ENCODE data around the gene MAMDC4.
"Not testable (repeated sequence)": the region's sequence is repeated elsewhere in the genome, so short reads cannot be mapped to it uniquely, and the experiment has no call there.

The MAMDC4 gene

GRCh38 chr9:136865041-136865767, 13.1 kb downstream of the MAMDC4 start:
- Histone ChIP-seq H3K27me3 (ENCODE audit: control insufficient read depth, insufficient read depth, low read length) (no peaks in the 10 kb centered on the region), H3K9ac (ENCODE audit: low read length) (peak overlapping the region; percentile 66), H3K27ac (ENCODE audit: low read length) (no peak overlapping the region), H3K4me1 (ENCODE audit: control insufficient read depth, low read depth, low read length) (peaks cover 4% of the 10 kb centered on the region), H3K9me3 (ENCODE audit: control insufficient read depth, low read depth, low read length) (no peaks in the 10 kb centered on the region), H3K4me3 (ENCODE audit: low read length) (peak overlapping the region; percentile 46), H3K36me3 (ENCODE audit: control insufficient read depth, low read depth, low read length) (peaks cover 37% of the 10 kb centered on the region)

DNA sequence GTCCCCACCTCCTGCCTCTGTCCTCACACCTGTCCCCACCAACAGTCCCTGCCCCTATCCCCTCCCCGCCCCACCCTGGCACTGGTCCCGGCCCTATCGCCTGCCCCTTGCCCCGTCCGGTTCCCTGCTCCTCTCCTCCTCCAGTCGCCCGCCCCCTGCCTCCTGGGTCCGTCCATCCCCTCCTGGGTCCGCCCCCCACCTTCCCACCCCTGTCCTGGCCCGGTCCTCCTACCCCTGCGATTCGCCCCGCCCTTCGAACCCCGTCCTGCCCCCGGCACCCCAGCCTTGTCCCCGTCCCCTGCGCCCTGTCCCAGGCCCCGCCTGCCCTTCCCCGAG, 13.6 kb downstream of the MAMDC4 start:
- no peak overlapping the region for H3K27ac ChIP-seq (ENCODE audit: low read length)

DNA sequence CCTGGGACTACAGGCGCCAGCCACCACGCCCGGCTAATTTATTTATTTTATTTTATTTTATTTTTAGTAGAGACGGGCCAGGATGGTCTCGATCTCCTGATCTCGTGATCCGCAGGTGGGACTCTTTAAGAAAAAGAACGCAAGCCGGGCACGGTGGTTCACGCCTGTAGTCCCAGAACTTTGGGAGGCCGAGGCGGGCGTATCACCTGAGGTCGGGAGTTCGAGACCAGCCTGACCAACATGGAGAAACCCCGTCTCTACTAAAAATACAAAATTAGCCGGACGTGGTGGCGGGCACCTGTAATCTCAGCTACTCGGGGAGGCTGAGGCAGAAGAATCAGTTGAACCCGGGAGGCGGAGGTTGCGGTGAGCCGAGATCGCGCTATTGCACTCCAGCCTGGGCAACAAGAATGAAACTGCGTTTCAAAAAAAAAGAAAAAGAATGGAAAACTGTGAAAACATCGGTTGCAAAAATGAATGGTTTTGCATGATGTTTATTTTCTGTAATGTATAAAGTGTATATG, 14.8 kb downstream of the MAMDC4 start:
- Histone ChIP-seq H3K4me3 (ENCODE audit: low read length) (peak overlapping the region; percentile 48), H3K9me3 (ENCODE audit: control insufficient read depth, low read depth, low read length) (peaks cover 12% of the 10 kb centered on the region), H3K36me3 (ENCODE audit: control insufficient read depth, low read depth, low read length) (peaks cover 24% of the 10 kb centered on the region)
- H3K9ac ChIP-seq (ENCODE audit: low read length); H3K27ac ChIP-seq (ENCODE audit: low read length); H3K4me1 ChIP-seq (ENCODE audit: control insufficient read depth, low read depth, low read length); H3K27me3 ChIP-seq (ENCODE audit: control insufficient read depth, insufficient read depth, low read length): not testable (repeated sequence)

More for the DNA sequence above, 13.6 kb downstream of the MAMDC4 start:
- Histone ChIP-seq H3K4me3 (ENCODE audit: low read length) (peak overlapping the region; percentile 46), H3K4me1 (ENCODE audit: control insufficient read depth, low read depth, low read length) (peaks cover 4% of the 10 kb centered on the region), H3K9me3 (ENCODE audit: control insufficient read depth, low read depth, low read length) (peaks cover 4% of the 10 kb centered on the region), H3K9ac (ENCODE audit: low read length) (peak overlapping the region; percentile 66), H3K27me3 (ENCODE audit: control insufficient read depth, insufficient read depth, low read length) (no peaks in the 10 kb centered on the region), H3K36me3 (ENCODE audit: control insufficient read depth, low read depth, low read length) (peaks cover 36% of the 10 kb centered on the region)

GRCh38 chr9:136867480-136867879, 15.3 kb downstream of the MAMDC4 start:
- peaks cover 18% of the 10 kb centered on the region for H3K36me3 ChIP-seq (ENCODE audit: control insufficient read depth, low read depth, low read length)
- H3K4me3 ChIP-seq (ENCODE audit: low read length) = no peak overlapping the region
- peaks cover 4% of the 10 kb centered on the region for H3K4me1 ChIP-seq (ENCODE audit: control insufficient read depth, low read depth, low read length)
- no peak overlapping the region for H3K9ac ChIP-seq (ENCODE audit: low read length)
- no peaks in the 10 kb centered on the region for H3K27me3 ChIP-seq (ENCODE audit: control insufficient read depth, insufficient read depth, low read length)
- H3K27ac ChIP-seq (ENCODE audit: low read length) = no peak overlapping the region
- H3K9me3 ChIP-seq (ENCODE audit: control insufficient read depth, low read depth, low read length) = peaks cover 17% of the 10 kb centered on the region

GRCh38 chr9:136867917-136868316, 15.8 kb downstream of the MAMDC4 start:
- no peak overlapping the region for H3K4me3 ChIP-seq (ENCODE audit: low read length)
- H3K9me3 ChIP-seq (ENCODE audit: control insufficient read depth, low read depth, low read length) = peaks cover 22% of the 10 kb centered on the region
- H3K9ac ChIP-seq (ENCODE audit: low read length) = no peak overlapping the region
- H3K36me3 ChIP-seq (ENCODE audit: control insufficient read depth, low read depth, low read length) = peaks cover 14% of the 10 kb centered on the region
- H3K27ac ChIP-seq (ENCODE audit: low read length) = no peak overlapping the region
- no peaks in the 10 kb centered on the region for H3K27me3 ChIP-seq (ENCODE audit: control insufficient read depth, insufficient read depth, low read length)
- peaks cover 4% of the 10 kb centered on the region for H3K4me1 ChIP-seq (ENCODE audit: control insufficient read depth, low read depth, low read length)

DNA sequence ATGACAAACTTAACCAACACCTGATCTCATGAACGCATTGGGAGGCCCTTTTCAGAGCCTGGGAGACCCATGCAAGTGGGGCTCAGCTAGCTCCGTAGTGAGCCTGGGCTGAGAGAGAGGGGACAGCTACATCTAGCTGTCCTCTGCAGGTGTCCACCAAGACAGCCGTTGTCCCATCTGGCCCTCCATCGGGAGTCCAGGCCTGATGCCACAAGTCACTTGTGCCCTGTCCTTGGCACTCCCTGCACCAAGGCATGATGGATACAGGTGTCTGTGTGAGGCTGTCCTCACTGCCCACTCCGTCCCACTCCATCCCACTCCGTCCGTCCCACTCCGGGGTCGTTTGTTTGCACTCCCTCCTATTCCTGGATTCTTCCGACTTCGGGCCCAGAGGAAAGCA, 16.5 kb downstream of the MAMDC4 start:
- Histone ChIP-seq H3K4me1 (ENCODE audit: control insufficient read depth, low read depth, low read length) (peaks cover 4% of the 10 kb centered on the region), H3K27me3 (ENCODE audit: control insufficient read depth, insufficient read depth, low read length) (no peaks in the 10 kb centered on the region), H3K4me3 (ENCODE audit: low read length) (no peak overlapping the region), H3K9ac (ENCODE audit: low read length) (no peak overlapping the region), H3K36me3 (ENCODE audit: control insufficient read depth, low read depth, low read length) (peaks cover 7% of the 10 kb centered on the region), H3K27ac (ENCODE audit: low read length) (no peak overlapping the region), H3K9me3 (ENCODE audit: control insufficient read depth, low read depth, low read length) (peaks cover 25% of the 10 kb centered on the region)

GRCh38 chr9:136869611-136870010, 17.5 kb downstream of the MAMDC4 start:
- H3K27ac ChIP-seq (ENCODE audit: low read length); H3K4me1 ChIP-seq (ENCODE audit: control insufficient read depth, low read depth, low read length); H3K27me3 ChIP-seq (ENCODE audit: control insufficient read depth, insufficient read depth, low read length); H3K36me3 ChIP-seq (ENCODE audit: control insufficient read depth, low read depth, low read length); H3K4me3 ChIP-seq (ENCODE audit: low read length); H3K9ac ChIP-seq (ENCODE audit: low read length): not testable (repeated sequence)
- H3K9me3 ChIP-seq (ENCODE audit: control insufficient read depth, low read depth, low read length) = peaks cover 25% of the 10 kb centered on the region

GRCh38 chr9:136875155-136875554, 23.0 kb downstream of the MAMDC4 start:
- Histone ChIP-seq H3K9ac (ENCODE audit: low read length) (no peak overlapping the region), H3K4me1 (ENCODE audit: control insufficient read depth, low read depth, low read length) (no peaks in the 10 kb centered on the region), H3K27me3 (ENCODE audit: control insufficient read depth, insufficient read depth, low read length) (no peaks in the 10 kb centered on the region), H3K27ac (ENCODE audit: low read length) (no peak overlapping the region), H3K36me3 (ENCODE audit: control insufficient read depth, low read depth, low read length) (no peaks in the 10 kb centered on the region), H3K9me3 (ENCODE audit: control insufficient read depth, low read depth, low read length) (peaks cover 25% of the 10 kb centered on the region), H3K4me3 (ENCODE audit: low read length) (no peak overlapping the region)

DNA sequence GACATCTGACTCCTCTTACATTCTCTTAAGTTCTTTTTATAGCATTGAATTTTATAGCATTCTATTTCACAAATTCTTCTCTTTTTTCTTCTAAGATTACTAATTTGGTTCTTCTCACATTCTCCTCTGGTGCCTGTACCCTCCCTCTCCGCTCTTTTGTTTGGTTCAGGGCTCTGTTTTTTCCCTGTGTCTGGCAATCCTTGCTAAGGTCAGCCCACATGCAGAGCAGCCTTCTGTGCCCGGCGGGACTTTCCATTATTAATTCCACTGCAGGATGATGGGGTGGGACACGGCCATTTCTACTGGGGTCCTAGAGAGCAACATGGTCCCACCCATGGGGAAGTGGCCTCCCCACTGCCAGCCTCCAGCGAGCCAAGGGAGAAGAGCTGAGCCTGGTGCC, 24.3 kb downstream of the MAMDC4 start:
- Histone ChIP-seq H3K4me1 (ENCODE audit: control insufficient read depth, low read depth, low read length) (no peaks in the 10 kb centered on the region), H3K36me3 (ENCODE audit: control insufficient read depth, low read depth, low read length) (no peaks in the 10 kb centered on the region), H3K9ac (ENCODE audit: low read length) (no peak overlapping the region), H3K4me3 (ENCODE audit: low read length) (no peak overlapping the region), H3K27me3 (ENCODE audit: control insufficient read depth, insufficient read depth, low read length) (no peaks in the 10 kb centered on the region), H3K9me3 (ENCODE audit: control insufficient read depth, low read depth, low read length) (peaks cover 16% of the 10 kb centered on the region), H3K27ac (ENCODE audit: low read length) (no peak overlapping the region)

DNA sequence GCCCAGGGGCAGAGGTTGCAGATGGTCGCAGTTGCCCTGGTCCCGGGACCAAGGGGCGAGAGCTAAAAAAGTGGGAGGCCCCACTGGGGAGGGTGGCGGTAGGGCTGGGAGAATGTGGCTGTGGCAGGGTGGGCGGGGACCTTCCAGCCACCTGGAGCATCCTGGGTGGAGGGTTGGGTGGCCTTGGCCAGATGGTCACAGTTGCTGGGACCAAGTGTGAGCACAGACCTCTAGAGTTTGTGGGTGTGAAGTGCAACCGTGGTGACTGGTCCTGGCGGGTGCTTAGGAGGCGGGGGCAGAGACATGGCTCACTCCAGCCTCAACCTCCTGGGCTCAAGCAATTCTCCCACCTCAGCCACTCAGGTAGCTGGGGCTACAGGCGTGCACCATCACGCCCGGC, 28.5 kb downstream of the MAMDC4 start:
- Histone ChIP-seq H3K27me3 (ENCODE audit: control insufficient read depth, insufficient read depth, low read length) (no peaks in the 10 kb centered on the region), H3K36me3 (ENCODE audit: control insufficient read depth, low read depth, low read length) (no peaks in the 10 kb centered on the region), H3K27ac (ENCODE audit: low read length) (no peak overlapping the region), H3K9me3 (ENCODE audit: control insufficient read depth, low read depth, low read length) (no peaks in the 10 kb centered on the region), H3K4me3 (ENCODE audit: low read length) (no peak overlapping the region), H3K4me1 (ENCODE audit: control insufficient read depth, low read depth, low read length) (no peaks in the 10 kb centered on the region), H3K9ac (ENCODE audit: low read length) (no peak overlapping the region)

GRCh38 chr9:136881691-136882108, 29.6 kb downstream of the MAMDC4 start:
- Histone ChIP-seq H3K9ac (ENCODE audit: low read length) (no peak overlapping the region), H3K27me3 (ENCODE audit: control insufficient read depth, insufficient read depth, low read length) (no peaks in the 10 kb centered on the region), H3K27ac (ENCODE audit: low read length) (no peak overlapping the region), H3K36me3 (ENCODE audit: control insufficient read depth, low read depth, low read length) (no peaks in the 10 kb centered on the region), H3K4me1 (ENCODE audit: control insufficient read depth, low read depth, low read length) (no peaks in the 10 kb centered on the region), H3K9me3 (ENCODE audit: control insufficient read depth, low read depth, low read length) (no peaks in the 10 kb centered on the region), H3K4me3 (ENCODE audit: low read length) (no peak overlapping the region)
